ENCODE data around the gene CHST8.

DNA sequence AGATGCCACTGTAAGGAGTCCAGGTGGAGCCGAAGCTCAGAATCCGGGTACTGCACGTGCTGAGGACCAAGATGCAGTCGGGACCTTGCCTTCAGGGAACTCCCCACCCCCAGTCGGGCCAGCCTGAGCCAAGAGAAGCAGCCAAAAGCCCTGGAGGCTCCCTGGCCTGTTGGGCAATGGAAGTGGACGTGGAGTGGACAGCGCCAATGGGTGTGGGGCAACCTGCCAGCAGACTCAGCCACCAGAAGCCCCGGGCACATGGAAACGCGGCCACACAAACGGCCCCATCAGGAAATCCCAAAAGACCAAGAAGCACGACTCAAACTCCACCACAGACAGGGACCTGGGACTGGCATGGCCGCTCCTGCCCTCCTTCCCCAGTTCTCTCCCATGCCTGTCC lies 144.9 kb downstream of the CHST8 start:
- TF ChIP-seq, protein P1, sequence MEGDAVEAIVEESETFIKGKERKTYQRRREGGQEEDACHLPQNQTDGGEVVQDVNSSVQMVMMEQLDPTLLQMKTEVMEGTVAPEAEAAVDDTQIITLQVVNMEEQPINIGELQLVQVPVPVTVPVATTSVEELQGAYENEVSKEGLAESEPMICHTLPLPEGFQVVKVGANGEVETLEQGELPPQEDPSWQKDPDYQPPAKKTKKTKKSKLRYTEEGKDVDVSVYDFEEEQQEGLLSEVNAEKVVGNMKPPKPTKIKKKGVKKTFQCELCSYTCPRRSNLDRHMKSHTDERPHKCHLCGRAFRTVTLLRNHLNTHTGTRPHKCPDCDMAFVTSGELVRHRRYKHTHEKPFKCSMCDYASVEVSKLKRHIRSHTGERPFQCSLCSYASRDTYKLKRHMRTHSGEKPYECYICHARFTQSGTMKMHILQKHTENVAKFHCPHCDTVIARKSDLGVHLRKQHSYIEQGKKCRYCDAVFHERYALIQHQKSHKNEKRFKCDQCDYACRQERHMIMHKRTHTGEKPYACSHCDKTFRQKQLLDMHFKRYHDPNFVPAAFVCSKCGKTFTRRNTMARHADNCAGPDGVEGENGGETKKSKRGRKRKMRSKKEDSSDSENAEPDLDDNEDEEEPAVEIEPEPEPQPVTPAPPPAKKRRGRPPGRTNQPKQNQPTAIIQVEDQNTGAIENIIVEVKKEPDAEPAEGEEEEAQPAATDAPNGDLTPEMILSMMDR (IDR thresholded peaks at IDR 0.05), result no peak
- no peak for TF ChIP-seq HMGA2 (CRISPR knock-in tag; IDR thresholded peaks at IDR 0.05)
- TF ChIP-seq, protein P2, sequence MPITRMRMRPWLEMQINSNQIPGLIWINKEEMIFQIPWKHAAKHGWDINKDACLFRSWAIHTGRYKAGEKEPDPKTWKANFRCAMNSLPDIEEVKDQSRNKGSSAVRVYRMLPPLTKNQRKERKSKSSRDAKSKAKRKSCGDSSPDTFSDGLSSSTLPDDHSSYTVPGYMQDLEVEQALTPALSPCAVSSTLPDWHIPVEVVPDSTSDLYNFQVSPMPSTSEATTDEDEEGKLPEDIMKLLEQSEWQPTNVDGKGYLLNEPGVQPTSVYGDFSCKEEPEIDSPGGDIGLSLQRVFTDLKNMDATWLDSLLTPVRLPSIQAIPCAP (CRISPR knock-in tag; IDR thresholded peaks at IDR 0.05), result no peak
- TF ChIP-seq KAT7 (CRISPR knock-in tag; IDR thresholded peaks at IDR 0.05; ENCODE audit: borderline replicate concordance), result no peak
- no peak for TF ChIP-seq NFYB (CRISPR knock-in tag; conservative IDR thresholded peaks at IDR 0.05; ENCODE audit: low read depth)
- TF ChIP-seq CREB1 (CRISPR knock-in tag; IDR thresholded peaks at IDR 0.05), result no peak

Measured in WTC11 (cell line).